H4 (cell line): ENCODE measurements around the gene ST13. TPM values are rescaled to one million over a fixed set of nuclear protein-coding genes. Genes with fewer than 3 reads are reported as not detected.
"Not testable (repeated sequence)": the region's sequence is repeated elsewhere in the genome, so short reads cannot be mapped to it uniquely, and the experiment has no call there.

ENCODE experiments used
- DNase-seq: peaks from one replicate; pipeline ENCODE4 v3.0.0-alpha.2; 2015; ENCODE audit warnings: low spot score
- total RNA-seq: library from RNA; depleted of rRNA; stranded (reverse); fragments of >200 nt; shearing (Covaris generic); gene quantifications from 2 replicates; pipeline ENCODE4 v1.2.3, GENCODE V29; 2014; rRNA removed

The ST13 gene
- total RNA-seq, 1 experiment from 2014 or later = 175 TPM

GRCh38 chr22:40782521-40782920, 73.9 kb downstream of the ST13 start:
- DNase-seq = no peak

GRCh38 chr22:40781749-40782148, 74.7 kb downstream of the ST13 start:
- not testable (repeated sequence) for DNase-seq

Other genes with a start within 250 kb of the ST13 start
- 13.6 and 20.5 TPM in 2 replicates for gene MRTFA, start 219.9 kb downstream of the ST13 start, total RNA-seq
- not detected in 2 replicates for gene MCHR1, start 177.2 kb downstream of the ST13 start, total RNA-seq
- gene SLC25A17, start 37.3 kb downstream of the ST13 start, total RNA-seq = 46.1 and 47.3 TPM in 2 replicates
- gene XPNPEP3, start 509 bp upstream of the ST13 start, total RNA-seq = 7.9 and 16.7 TPM in 2 replicates
- gene DNAJB7, start 5.5 kb upstream of the ST13 start, total RNA-seq = not detected in 2 replicates
- gene RBX1, start 94.7 kb upstream of the ST13 start, total RNA-seq = 76.0 and 76.7 TPM in 2 replicates
- gene EP300, start 236.0 kb upstream of the ST13 start, total RNA-seq = 27.1 and 30.7 TPM in 2 replicates